GM23338 (cell line): ENCODE data around the gene CDH4. TPM values are rescaled to one million over a fixed set of nuclear protein-coding genes. Genes with fewer than 3 reads are reported as not detected.

Source experiments
- ATAC-seq: fragments of 200-7000 bp; cut with Tn5 transposase; 3 replicates; pipeline ENCODE4 v1.9.1; 2020
- DNase-seq: peaks from one replicate; pipeline ENCODE4 v3.0.0-alpha.2; 2015; ENCODE audit warnings: low spot score
- H2AFZ ChIP-seq: fragments of 200-600 bp; sonication (generic); 2 replicates; pipeline ENCODE4 v1.8.0; 2016; ENCODE audit warnings: antibody characterized with exemption, mild to moderate bottlenecking, moderate library complexity
- H3F3A ChIP-seq: fragments of 200-600 bp; sonication (generic); replicated peaks from 2 replicates; pipeline ENCODE4 v1.8.0; 2017; ENCODE audit warnings: antibody characterized with exemption, mixed run types, low read depth
- H3K27ac ChIP-seq: fragments of 200-600 bp; sonication (generic); 2 replicates; pipeline ENCODE4 v1.6.1; 2016; ENCODE audit warnings: low read depth
- H3K27me3 ChIP-seq: fragments of 200-600 bp; sonication (generic); 2 replicates; pipeline ENCODE4 v1.8.0; 2016; ENCODE audit warnings: mild to moderate bottlenecking, mixed run types, moderate library complexity; ENCODE audit not compliant: insufficient read depth
- H3K36me3 ChIP-seq: fragments of 200-600 bp; sonication (generic); 2 replicates; pipeline ENCODE4 v1.8.0; 2016; ENCODE audit warnings: mild to moderate bottlenecking; ENCODE audit not compliant: insufficient read depth
- H3K4me1 ChIP-seq: fragments of 200-600 bp; sonication (generic); 2 replicates; pipeline ENCODE4 v1.8.0; 2016; ENCODE audit warnings: mild to moderate bottlenecking, moderate library complexity; ENCODE audit not compliant: insufficient read depth
- H3K4me2 ChIP-seq: fragments of 200-600 bp; sonication (generic); 2 replicates; pipeline ENCODE4 v1.7.1; 2017; ENCODE audit warnings: mixed run types
- H3K4me3 ChIP-seq: fragments of 200-600 bp; sonication (generic); 2 replicates; pipeline ENCODE4 v1.6.1; 2016; ENCODE audit warnings: mixed run types
- H3K79me2 ChIP-seq: fragments of 200-600 bp; sonication (generic); replicated peaks from 2 replicates; pipeline ENCODE4 v1.8.0; 2017; ENCODE audit warnings: mild to moderate bottlenecking; ENCODE audit not compliant: insufficient read depth
- H3K9me2 ChIP-seq: fragments of 200-600 bp; sonication (generic); 2 replicates; pipeline ENCODE4 v1.8.0; 2017; ENCODE audit not compliant: insufficient read depth
- H4K20me1 ChIP-seq: fragments of 200-600 bp; sonication (generic); replicated peaks from 2 replicates; pipeline ENCODE4 v1.8.0; 2017; ENCODE audit warnings: mild to moderate bottlenecking; ENCODE audit not compliant: insufficient read depth
- H3K27ac Mint-ChIP-seq: 2 replicates; pipeline ENCODE4 v1.8.0; 2020; ENCODE audit warnings: inconsistent platforms, mild to moderate bottlenecking, moderate library complexity, mixed read lengths
- H3K27me3 Mint-ChIP-seq: 3 replicates; pipeline ENCODE4 v1.8.0; 2022; ENCODE audit warnings: low read depth, mild to moderate bottlenecking, moderate library complexity, mixed read lengths, inconsistent platforms; ENCODE audit not compliant: insufficient read depth, poor library complexity
- H3K36me3 Mint-ChIP-seq: 3 replicates; pipeline ENCODE4 v1.8.0; 2021; ENCODE audit warnings: low read depth, mild to moderate bottlenecking, inconsistent platforms, moderate library complexity, mixed read lengths
- H3K4me1 Mint-ChIP-seq: 3 replicates; pipeline ENCODE4 v1.8.0; 2020; ENCODE audit warnings: mild to moderate bottlenecking, inconsistent platforms, mixed read lengths
- H3K4me3 Mint-ChIP-seq: 3 replicates; pipeline ENCODE4 v1.8.0; 2021; ENCODE audit warnings: moderate library complexity, mild to moderate bottlenecking, inconsistent platforms, mixed read lengths
- H3K9me3 Mint-ChIP-seq: 3 replicates; pipeline ENCODE4 v1.8.0; 2020; ENCODE audit warnings: moderate library complexity, mild to moderate bottlenecking, inconsistent platforms, mixed read lengths
- CREB1 ChIP-seq: fragments of 250-450 bp; sonication (Bioruptor Pico); IDR thresholded peaks from 2 replicates; pipeline ENCODE4 v1.5.0; 2020; ENCODE audit warnings: low read depth, mild to moderate bottlenecking, moderate library complexity
- CTCF ChIP-seq, 2 experiments: fragments of 200-600 bp in 1 of 2; sonication (generic) in 1 of 2; conservative IDR thresholded peaks; 2 replicates each; pipeline versions ENCODE4 v1.5.1 to v1.6.1; 2016 to 2017; ENCODE audit warnings: antibody characterized with exemption in 2 of 2, low read depth in 2 of 2, mild to moderate bottlenecking in 2 of 2, moderate library complexity in 1 of 2
- EZH2 ChIP-seq: fragments of 200-600 bp; sonication (generic); IDR thresholded peaks from one replicate; pipeline ENCODE4 v1.8.0; 2017; ENCODE audit warnings: antibody characterized with exemption, mild to moderate bottlenecking, low read depth; ENCODE audit not compliant: unreplicated experiment
- JUNB ChIP-seq: IDR thresholded peaks from one replicate; pipeline ENCODE4 v1.6.1; 2016; ENCODE audit warnings: antibody characterized with exemption; ENCODE audit not compliant: unreplicated experiment
- NANOG ChIP-seq: IDR thresholded peaks from 2 replicates; pipeline ENCODE4 v1.6.1; 2016; ENCODE audit warnings: antibody characterized with exemption, borderline replicate concordance
- POLR2AphosphoS5 ChIP-seq: IDR thresholded peaks from 2 replicates; pipeline ENCODE4 v1.6.1; 2016; ENCODE audit warnings: antibody characterized with exemption, low read depth
- REST ChIP-seq: IDR thresholded peaks from one replicate; pipeline ENCODE4 v1.6.1; 2018; ENCODE audit warnings: antibody characterized with exemption; ENCODE audit not compliant: unreplicated experiment
- STAT1 ChIP-seq: IDR thresholded peaks from one replicate; pipeline ENCODE4 v1.6.1; 2016; ENCODE audit warnings: antibody characterized with exemption; ENCODE audit not compliant: unreplicated experiment
- ZNF114 ChIP-seq: fragments of 250-450 bp; sonication (Bioruptor Pico); IDR thresholded peaks from 2 replicates; pipeline ENCODE4 v1.5.0; 2020; ENCODE audit warnings: mild to moderate bottlenecking, moderate library complexity
- ZNF331 ChIP-seq: fragments of 250-450 bp; sonication (Bioruptor Pico); IDR thresholded peaks from 2 replicates; pipeline ENCODE4 v1.5.0; 2020; ENCODE audit warnings: low read depth, mild to moderate bottlenecking, moderate library complexity
- polyA plus RNA-seq: library from polyadenylated mRNA; unstranded; fragments of >200 nt; fragmentation: Nextera tagmentation; extraction: Ambion mirVana; gene quantifications from 2 replicates; pipeline ENCODE4 v1.2.1, GENCODE V29; 2016
- total RNA-seq: library from RNA; depleted of rRNA; stranded (reverse); fragments of >200 nt; shearing (Covaris generic); gene quantifications from 2 replicates; pipeline ENCODE4 v1.2.3, GENCODE V29; 2014
- TF ChIP-seq, protein P1 (sequence below): IDR thresholded peaks from 2 replicates; pipeline ENCODE4 v1.6.1; 2016; ENCODE audit warnings: antibody characterized with exemption

CDH4 gene
- total and polyA plus RNA-seq, 2 experiments from 2014 or later: 1.2 to 4.2 TPM

- TF ChIP-seq EZH2: no peak
- TF ChIP-seq, protein P1, sequence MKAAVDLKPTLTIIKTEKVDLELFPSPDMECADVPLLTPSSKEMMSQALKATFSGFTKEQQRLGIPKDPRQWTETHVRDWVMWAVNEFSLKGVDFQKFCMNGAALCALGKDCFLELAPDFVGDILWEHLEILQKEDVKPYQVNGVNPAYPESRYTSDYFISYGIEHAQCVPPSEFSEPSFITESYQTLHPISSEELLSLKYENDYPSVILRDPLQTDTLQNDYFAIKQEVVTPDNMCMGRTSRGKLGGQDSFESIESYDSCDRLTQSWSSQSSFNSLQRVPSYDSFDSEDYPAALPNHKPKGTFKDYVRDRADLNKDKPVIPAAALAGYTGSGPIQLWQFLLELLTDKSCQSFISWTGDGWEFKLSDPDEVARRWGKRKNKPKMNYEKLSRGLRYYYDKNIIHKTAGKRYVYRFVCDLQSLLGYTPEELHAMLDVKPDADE: no peak
- TF ChIP-seq JUNB: no peak
- TF ChIP-seq POLR2AphosphoS5: no peak
- TF ChIP-seq CREB1 (CRISPR knock-in tag): no peak
- no peak for TF ChIP-seq REST
- TF ChIP-seq STAT1: no peak
- TF ChIP-seq ZNF331 (CRISPR knock-in tag): no peak
- TF ChIP-seq NANOG: no peak
- no peak for TF ChIP-seq ZNF114 (CRISPR knock-in tag)
- no peak for TF ChIP-seq CTCF (conservative IDR thresholded peaks at IDR 0.05; ENCODE audit: low read depth in 2 of 2)
Measured at GRCh38 chr20:61640871-61641245, 388.8 kb downstream of the CDH4 start (continued).

- Histone ChIP-seq H3K4me3 (no peak overlapping the region), H3K27ac (no peak overlapping the region), H3K9me2 (no peaks in the 10 kb centered on the region), H2AFZ (no peak overlapping the region), H3K27me3 (no peaks in the 10 kb centered on the region), H3F3A (no peaks in the 10 kb centered on the region), H3K4me1 (no peaks in the 10 kb centered on the region), H3K4me2 (no peak overlapping the region), H3K36me3 (no peaks in the 10 kb centered on the region), H3K79me2 (no peaks in the 10 kb centered on the region), H4K20me1 (no peaks in the 10 kb centered on the region)
- no peak overlapping the region for H3K27ac Mint-ChIP-seq
- H3K36me3 Mint-ChIP-seq: no peaks in the 10 kb centered on the region
- ATAC-seq: no peak
- H3K4me3 Mint-ChIP-seq: no peak overlapping the region
- peaks cover 10% of the 10 kb centered on the region; the same call in 2 of the 3 replicates for H3K9me3 Mint-ChIP-seq
- no peak for DNase-seq
- peaks cover 22% of the 10 kb centered on the region for H3K27me3 Mint-ChIP-seq
- H3K4me1 Mint-ChIP-seq: peaks cover 7% of the 10 kb centered on the region
- TF ChIP-seq REST: no peak
- TF ChIP-seq CTCF (conservative IDR thresholded peaks at IDR 0.05; ENCODE audit: low read depth in 2 of 2): no peak
- TF ChIP-seq POLR2AphosphoS5: no peak
- no peak for TF ChIP-seq CREB1 (CRISPR knock-in tag)
Measured at GRCh38 chr20:61643656-61644377, 391.8 kb downstream of the CDH4 start.
